Measurements from ENCODE around the gene SHC2. TPM values are rescaled to one million over a fixed set of nuclear protein-coding genes. Genes with fewer than 3 reads are reported as not detected.

The SHC2 gene
- total RNA-seq, 4 donors from 2014 or later, result 14.6 to 25.0 (median 17.8) TPM

DNA sequence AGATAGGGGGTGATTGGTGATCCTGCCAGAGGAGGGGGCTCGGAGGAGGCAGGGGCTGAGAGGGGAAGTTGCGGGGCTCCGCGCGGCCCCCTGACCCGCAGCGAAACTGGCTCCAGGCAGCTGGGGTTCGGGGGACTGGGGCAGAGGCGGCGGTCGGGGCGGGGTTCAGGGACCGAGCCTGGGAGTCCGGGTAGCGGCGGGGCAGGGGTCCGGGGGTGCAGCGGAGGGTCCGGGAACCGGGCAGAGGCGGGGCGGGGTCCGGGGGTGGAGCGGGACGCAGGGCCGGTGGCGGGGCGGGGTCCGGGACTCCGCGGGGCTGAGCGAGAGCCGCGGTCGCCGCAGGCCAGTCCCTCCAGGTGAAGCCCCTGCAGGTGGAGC is 36.6 kb upstream of the SHC2 start:
- no peak for TF ChIP-seq POLR2A (IDR thresholded peaks at IDR 0.05)
- TF ChIP-seq, protein P1, sequence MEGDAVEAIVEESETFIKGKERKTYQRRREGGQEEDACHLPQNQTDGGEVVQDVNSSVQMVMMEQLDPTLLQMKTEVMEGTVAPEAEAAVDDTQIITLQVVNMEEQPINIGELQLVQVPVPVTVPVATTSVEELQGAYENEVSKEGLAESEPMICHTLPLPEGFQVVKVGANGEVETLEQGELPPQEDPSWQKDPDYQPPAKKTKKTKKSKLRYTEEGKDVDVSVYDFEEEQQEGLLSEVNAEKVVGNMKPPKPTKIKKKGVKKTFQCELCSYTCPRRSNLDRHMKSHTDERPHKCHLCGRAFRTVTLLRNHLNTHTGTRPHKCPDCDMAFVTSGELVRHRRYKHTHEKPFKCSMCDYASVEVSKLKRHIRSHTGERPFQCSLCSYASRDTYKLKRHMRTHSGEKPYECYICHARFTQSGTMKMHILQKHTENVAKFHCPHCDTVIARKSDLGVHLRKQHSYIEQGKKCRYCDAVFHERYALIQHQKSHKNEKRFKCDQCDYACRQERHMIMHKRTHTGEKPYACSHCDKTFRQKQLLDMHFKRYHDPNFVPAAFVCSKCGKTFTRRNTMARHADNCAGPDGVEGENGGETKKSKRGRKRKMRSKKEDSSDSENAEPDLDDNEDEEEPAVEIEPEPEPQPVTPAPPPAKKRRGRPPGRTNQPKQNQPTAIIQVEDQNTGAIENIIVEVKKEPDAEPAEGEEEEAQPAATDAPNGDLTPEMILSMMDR (IDR thresholded peaks at IDR 0.05), result no peak
- DNase-seq (ENCODE audit: low spot score in 2 of 2), result no peak
- intact Hi-C loops (cut with DNase I; ENCODE audit: low total_unique reads), result no loop called here
- H3K4me3 ChIP-seq (ENCODE audit: low read depth, poor library complexity, severe bottlenecking), result no peak overlapping the region
- 1 to 3% methylated on average over 28 to 36 of the region's 36 CpGs for WGBS, 2 donors

DNA sequence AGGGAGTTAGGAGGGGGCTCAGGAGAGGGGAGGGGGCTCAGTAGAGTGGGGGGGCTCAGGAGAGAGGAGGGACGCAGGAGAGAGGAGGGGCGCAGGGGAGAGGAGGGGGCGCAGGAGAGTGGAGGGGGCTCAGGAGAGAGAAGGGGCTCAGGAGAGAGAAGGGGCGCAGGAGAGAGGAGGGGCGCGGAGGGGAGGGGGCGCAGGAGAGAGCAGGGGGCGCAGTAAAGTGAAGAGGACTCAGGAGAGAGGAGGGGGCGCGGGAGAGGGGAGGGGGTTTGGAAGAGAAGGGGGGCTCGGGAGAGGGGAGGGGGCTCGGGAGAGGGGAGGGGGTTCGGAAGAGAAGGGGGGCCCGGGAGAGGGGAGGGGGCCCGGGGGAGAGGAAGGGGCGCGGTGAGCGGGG is 36.2 kb upstream of the SHC2 start:
- intact Hi-C loops (cut with DNase I; ENCODE audit: low total_unique reads), result no loop called here
- no peak for TF ChIP-seq POLR2A (IDR thresholded peaks at IDR 0.05)
- TF ChIP-seq, protein P1 (IDR thresholded peaks at IDR 0.05), result no peak
- DNase-seq (ENCODE audit: low spot score in 2 of 2), result no peak
- 0% methylated on average over 1 to 7 of the region's 18 CpGs for WGBS, 2 donors
- no peak overlapping the region for H3K4me3 ChIP-seq (ENCODE audit: low read depth, poor library complexity, severe bottlenecking)

DNA sequence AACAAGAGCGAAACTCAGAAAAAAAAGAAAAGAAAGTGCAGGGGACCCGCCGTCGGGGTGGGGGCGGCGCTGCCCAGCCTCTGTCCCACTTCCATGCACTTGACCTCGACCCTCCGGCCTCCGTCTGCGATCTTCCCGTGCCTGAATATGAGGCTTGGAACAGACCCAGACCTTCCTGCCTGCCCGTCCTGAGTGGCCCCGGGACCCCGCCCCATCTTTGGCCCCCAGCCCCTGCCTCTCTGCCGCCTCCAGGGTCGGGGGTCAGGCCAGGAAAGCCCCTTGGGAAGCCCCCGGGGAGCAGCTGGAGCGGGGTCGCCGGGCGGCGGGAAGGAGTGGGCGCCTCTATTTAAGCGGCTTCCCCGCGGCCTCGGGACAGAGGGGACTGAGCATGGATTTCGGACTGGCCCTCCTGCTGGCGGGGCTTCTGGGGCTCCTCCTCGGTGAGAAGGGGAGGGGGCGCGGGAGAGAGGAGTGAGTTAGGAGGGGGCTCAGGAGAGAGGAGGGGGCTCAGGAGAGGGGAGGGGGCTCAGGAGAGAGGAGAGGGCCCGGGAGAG is 35.4 kb upstream of the SHC2 start, which contains the start of gene MADCAM1:
Gene MADCAM1 (plus strand): TSS at position 375 of the 554 bp plus-strand sequence. CDS start 14 bp downstream, at position 389.
- no peak for DNase-seq (ENCODE audit: low spot score in 2 of 2)
- 4 to 14% methylated on average over 19 to 27 of the region's 33 CpGs for WGBS, 2 donors
- TF ChIP-seq POLR2A (IDR thresholded peaks at IDR 0.05), result no peak
- TF ChIP-seq, protein P1 (IDR thresholded peaks at IDR 0.05), result no peak
- intact Hi-C loops (cut with DNase I; ENCODE audit: low total_unique reads), result no loop called here
- H3K4me3 ChIP-seq (ENCODE audit: low read depth, poor library complexity, severe bottlenecking), result no peak within 1 kb of the TSS

DNA sequence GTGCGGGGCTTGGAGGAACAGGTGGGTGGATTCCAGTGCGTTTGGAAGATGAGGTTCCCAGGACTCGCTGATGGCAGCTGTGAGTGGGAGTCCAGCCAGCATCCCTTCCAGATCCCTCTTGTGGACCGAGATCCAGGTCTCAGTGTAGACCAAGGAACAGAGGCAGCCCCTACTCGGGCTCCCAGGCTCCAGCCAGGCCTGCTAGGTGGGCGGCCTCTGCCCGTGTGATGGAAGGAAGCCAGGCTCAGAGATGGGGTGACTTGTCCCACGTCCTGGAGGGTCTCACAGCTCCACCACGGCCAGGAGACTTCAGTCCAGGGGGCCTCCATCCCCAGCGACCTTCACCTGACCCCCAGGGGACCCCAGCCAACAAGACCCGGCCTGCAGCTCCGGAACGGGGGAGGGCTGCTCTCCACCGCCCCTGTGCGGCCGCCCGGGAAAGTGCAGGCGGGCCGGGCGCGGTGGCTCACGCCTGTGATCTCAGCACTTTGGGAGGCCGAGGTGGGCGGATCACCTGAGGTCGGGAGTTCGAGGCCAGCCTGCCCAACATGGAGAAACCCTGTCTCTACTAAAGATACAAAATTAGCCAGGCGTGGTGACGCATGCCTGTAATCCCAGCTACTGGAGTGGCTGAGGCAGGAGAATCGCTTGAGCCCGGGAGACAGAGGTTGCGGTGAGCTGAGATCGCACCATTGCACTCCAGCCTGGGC is 34.7 kb upstream of the SHC2 start:
- WGBS, 2 donors, result 15 to 19% methylated on average over 23 to 29 of the region's 32 CpGs
- DNase-seq (ENCODE audit: low spot score in 2 of 2), result no peak
- H3K4me3 ChIP-seq (ENCODE audit: low read depth, poor library complexity, severe bottlenecking), result no peak overlapping the region
- TF ChIP-seq, protein P1 (IDR thresholded peaks at IDR 0.05), result no peak
- TF ChIP-seq POLR2A (IDR thresholded peaks at IDR 0.05), result no peak
- intact Hi-C loops (cut with DNase I; ENCODE audit: low total_unique reads), result no loop called here

DNA sequence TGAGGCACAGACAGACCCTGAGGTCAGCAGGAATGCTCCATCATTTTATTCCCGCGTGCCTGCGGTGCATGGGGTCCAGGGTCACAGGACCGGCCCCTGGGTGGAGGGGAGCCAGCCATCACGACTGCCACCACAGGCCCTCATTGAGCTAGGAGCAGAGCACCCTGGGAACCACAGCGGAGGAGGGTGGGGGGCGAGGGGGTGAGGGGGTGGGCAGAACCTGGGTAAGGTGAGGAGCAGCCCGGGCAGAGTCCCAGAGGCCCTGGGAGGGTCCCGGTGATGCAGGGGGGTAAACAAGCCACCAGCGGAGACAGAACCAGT is 34.2 kb upstream of the SHC2 start:
- intact Hi-C loops (cut with DNase I; ENCODE audit: low total_unique reads), result no loop called here
- 54 to 55% methylated on average over 10 of the region's 10 CpGs for WGBS, 2 donors
- H3K4me3 ChIP-seq (ENCODE audit: low read depth, poor library complexity, severe bottlenecking), result no peak overlapping the region
- no peak for DNase-seq (ENCODE audit: low spot score in 2 of 2)
- TF ChIP-seq, protein P1 (IDR thresholded peaks at IDR 0.05), result no peak
- TF ChIP-seq POLR2A (IDR thresholded peaks at IDR 0.05), result no peak
